A673 (cell line): Measurements from ENCODE around the gene POLE2.

Experiments used
- CTCF ChIP-seq: fragments of 300-800, 200-600 bp; sonication (generic); conservative IDR thresholded peaks from 2 replicates; pipeline ENCODE4 v1.5.1; 2017; ENCODE audit warnings: low read depth, mild to moderate bottlenecking, antibody characterized with exemption, low read length, moderate library complexity, mixed read lengths
- EZH2 ChIP-seq: fragments of 200-600 bp; sonication (generic); IDR thresholded peaks from 2 replicates; pipeline ENCODE4 v1.6.1; 2017; ENCODE audit warnings: borderline replicate concordance, low read depth, mild to moderate bottlenecking, mixed read lengths, antibody characterized with exemption, low read length; ENCODE audit not compliant: poor library complexity, severe bottlenecking

DNA sequence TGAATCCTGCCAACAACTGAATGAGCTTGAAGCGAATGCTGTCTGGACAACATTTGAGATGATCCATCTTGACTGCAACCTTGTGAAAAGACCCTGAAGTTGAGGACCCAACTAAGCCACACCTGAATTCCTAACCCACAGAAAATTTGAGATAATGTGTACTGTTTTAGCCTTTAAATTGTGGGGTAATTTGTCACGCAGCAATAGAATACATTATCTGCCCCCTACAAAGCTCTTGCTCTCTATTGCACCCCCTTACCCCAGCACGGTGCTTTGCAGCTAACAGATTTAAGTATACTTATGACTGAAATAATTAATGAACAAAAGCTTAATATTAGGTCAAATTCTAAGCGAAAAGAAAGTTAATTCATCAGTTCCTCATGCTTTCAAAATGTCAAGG lies 1.6 kb downstream of the POLE2 start:
- TF ChIP-seq EZH2, result no peak
- TF ChIP-seq CTCF, result no peak
